Suprapubic skin (tissue), 4 donors: Measurements from ENCODE around the gene PSMA2. TPM values are rescaled to one million over a fixed set of nuclear protein-coding genes. Genes with fewer than 3 reads are reported as not detected.

Experiments
- DNase-seq, 2 donors: peaks; one replicate each; pipeline ENCODE4 v3.0.0-alpha.2; 2019; ENCODE audit warnings: low spot score in 2 of 2
- H3K27ac ChIP-seq: fragments of 200-600 bp; sonication (generic); one replicate; pipeline ENCODE4 v1.5.1; 2019
- H3K27me3 ChIP-seq: fragments of 200-600 bp; sonication (generic); one replicate; pipeline ENCODE4 v1.5.1; 2019
- H3K36me3 ChIP-seq: fragments of 200-600 bp; sonication (generic); one replicate; pipeline ENCODE4 v1.5.1; 2019
- H3K4me1 ChIP-seq: fragments of 200-600 bp; sonication (generic); one replicate; pipeline ENCODE4 v1.5.1; 2019
- H3K4me3 ChIP-seq: fragments of 200-600 bp; sonication (generic); one replicate; pipeline ENCODE4 v1.5.1; 2019; ENCODE audit warnings: mild to moderate bottlenecking
- H3K9me3 ChIP-seq: fragments of 200-600 bp; sonication (generic); one replicate; pipeline ENCODE4 v1.5.1; 2019
- EP300 ChIP-seq: sonication (generic); formaldehyde crosslinking; IDR thresholded peaks from one replicate; pipeline ENCODE4 v1.6.1; 2017; ENCODE audit warnings: antibody characterized with exemption
- POLR2A ChIP-seq, 2 donors: fragments of 450-650 bp; IDR thresholded peaks; one replicate each; pipeline ENCODE4 v1.6.1; 2017; ENCODE audit warnings: antibody characterized with exemption in 2 of 2, mild to moderate bottlenecking in 2 of 2, moderate library complexity in 2 of 2
- POLR2AphosphoS5 ChIP-seq, 3 donors: sonication (generic); formaldehyde crosslinking; IDR thresholded peaks; one replicate each; pipeline ENCODE4 v1.6.1; 2017; ENCODE audit warnings: antibody characterized with exemption in 3 of 3
- WGBS: methylation state at CpG from one replicate; pipeline ENCODE4 v1.1.5; 2018; 5-methylcytosine and 5-hydroxymethylcytosine counted together
- total RNA-seq, 4 donors: library from RNA; depleted of rRNA; stranded (reverse); fragments of >200 nt; gene quantifications; one replicate each; pipeline ENCODE4 v1.1.0, GENCODE V29; 2016
- TF ChIP-seq, protein P1 (sequence below), 2 donors: fragments of 200-600 bp in 1 of 2; fragments of 450-650 bp in 1 of 2; sonication (generic) in 1 of 2; IDR thresholded peaks; one replicate each; pipeline ENCODE4 v1.5.1; 2016 to 2019; ENCODE audit warnings: antibody characterized with exemption in 2 of 2, mild to moderate bottlenecking in 1 of 2, moderate library complexity in 1 of 2

Gene PSMA2
- total RNA-seq, 4 donors from 2014 or later, result 29.9 to 58.9 (median 46.0) TPM

DNA sequence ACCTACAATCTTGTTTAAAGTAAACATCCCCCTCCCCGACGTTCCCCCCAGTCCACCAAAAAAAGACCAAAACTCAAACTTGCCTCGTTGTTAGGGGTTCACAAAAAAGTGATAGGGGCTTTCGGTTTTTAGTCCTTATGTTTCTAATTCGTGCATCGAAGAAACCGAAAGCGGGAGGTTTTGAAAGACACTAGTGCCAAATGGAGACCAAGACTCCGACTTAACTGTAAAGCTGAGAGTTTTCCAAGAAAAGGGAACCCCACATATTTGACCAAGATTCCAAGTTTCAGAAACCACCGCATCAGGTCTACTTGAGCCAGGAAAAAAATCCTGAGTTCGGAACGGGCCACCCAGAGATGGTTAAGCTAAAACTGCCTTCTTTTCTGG lies 534 bp downstream of the PSMA2 start:
- no peaks in the 10 kb centered on the region for H3K9me3 ChIP-seq
- TF ChIP-seq, protein P1, sequence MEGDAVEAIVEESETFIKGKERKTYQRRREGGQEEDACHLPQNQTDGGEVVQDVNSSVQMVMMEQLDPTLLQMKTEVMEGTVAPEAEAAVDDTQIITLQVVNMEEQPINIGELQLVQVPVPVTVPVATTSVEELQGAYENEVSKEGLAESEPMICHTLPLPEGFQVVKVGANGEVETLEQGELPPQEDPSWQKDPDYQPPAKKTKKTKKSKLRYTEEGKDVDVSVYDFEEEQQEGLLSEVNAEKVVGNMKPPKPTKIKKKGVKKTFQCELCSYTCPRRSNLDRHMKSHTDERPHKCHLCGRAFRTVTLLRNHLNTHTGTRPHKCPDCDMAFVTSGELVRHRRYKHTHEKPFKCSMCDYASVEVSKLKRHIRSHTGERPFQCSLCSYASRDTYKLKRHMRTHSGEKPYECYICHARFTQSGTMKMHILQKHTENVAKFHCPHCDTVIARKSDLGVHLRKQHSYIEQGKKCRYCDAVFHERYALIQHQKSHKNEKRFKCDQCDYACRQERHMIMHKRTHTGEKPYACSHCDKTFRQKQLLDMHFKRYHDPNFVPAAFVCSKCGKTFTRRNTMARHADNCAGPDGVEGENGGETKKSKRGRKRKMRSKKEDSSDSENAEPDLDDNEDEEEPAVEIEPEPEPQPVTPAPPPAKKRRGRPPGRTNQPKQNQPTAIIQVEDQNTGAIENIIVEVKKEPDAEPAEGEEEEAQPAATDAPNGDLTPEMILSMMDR (IDR thresholded peaks at IDR 0.05), result no peak
- no peak for TF ChIP-seq POLR2A (IDR thresholded peaks at IDR 0.05)
- TF ChIP-seq EP300, result no peak
- no peak for TF ChIP-seq POLR2AphosphoS5 (IDR thresholded peaks at IDR 0.05)
- H3K4me1 ChIP-seq, result peaks cover 49% of the 10 kb centered on the region
- DNase-seq, result no peak
- H3K36me3 ChIP-seq, result peaks cover 20% of the 10 kb centered on the region
- no peaks in the 10 kb centered on the region for H3K27me3 ChIP-seq
- H3K27ac ChIP-seq, result peak overlapping the region; percentile 86
- peak overlapping the region; percentile 94 for H3K4me3 ChIP-seq
- WGBS, result under 1% methylated on average over 12 of the region's 12 CpGs

DNA sequence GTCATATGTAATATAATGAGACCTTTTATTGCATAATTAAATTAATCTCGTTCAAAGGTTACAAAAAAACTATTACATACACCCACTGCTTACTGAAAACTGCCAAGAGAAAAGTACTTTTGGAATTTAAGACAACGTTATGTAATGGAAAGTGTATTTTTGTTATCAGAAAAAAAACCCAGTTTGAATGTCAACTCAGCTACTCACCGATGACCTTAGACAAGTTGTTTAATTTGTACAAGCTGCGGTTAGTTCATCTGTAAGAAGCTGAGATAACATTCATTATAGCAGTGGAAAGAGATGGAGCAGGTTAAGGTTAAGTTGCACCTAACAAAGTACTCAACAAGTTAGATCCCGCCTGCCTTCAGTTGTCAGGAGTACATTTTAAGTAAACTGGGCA lies 1.1 kb downstream of the PSMA2 start:
- H3K27ac ChIP-seq, result no peak overlapping the region
- H3K9me3 ChIP-seq, result no peaks in the 10 kb centered on the region
- H3K4me1 ChIP-seq, result peaks cover 49% of the 10 kb centered on the region
- H3K4me3 ChIP-seq, result peak overlapping the region; percentile 94
- peaks cover 20% of the 10 kb centered on the region for H3K36me3 ChIP-seq
- no peak for DNase-seq
- H3K27me3 ChIP-seq, result no peaks in the 10 kb centered on the region
- WGBS, result 13% methylated on average over 5 of the region's 5 CpGs
- TF ChIP-seq POLR2A (IDR thresholded peaks at IDR 0.05) (no peak), EP300 (no peak), POLR2AphosphoS5 (IDR thresholded peaks at IDR 0.05) (no peak)
- TF ChIP-seq, protein P1 (IDR thresholded peaks at IDR 0.05), result no peak

DNA sequence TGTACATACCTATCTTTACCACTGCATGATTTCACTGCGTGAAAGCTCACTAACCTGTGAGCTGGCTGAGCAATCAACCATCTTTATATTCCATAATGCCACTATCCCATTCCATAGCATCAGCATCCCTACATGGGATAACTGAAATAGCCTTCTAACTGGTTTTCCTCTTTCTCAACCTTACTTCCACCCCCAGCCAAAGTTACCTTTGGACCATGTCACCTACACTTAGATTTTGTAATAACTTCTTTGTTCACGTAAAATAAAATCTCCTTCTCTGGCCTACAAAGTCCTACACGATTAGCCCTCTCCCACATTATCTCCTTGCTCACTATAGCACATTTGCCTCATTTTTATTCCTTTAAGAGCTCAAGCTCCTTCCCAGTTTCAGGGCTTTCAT lies 2.5 kb downstream of the PSMA2 start:
- H3K9me3 ChIP-seq, result no peaks in the 10 kb centered on the region
- no peak overlapping the region for H3K4me3 ChIP-seq
- H3K36me3 ChIP-seq, result peaks cover 22% of the 10 kb centered on the region
- peaks cover 46% of the 10 kb centered on the region for H3K4me1 ChIP-seq
- WGBS, result 70% methylated on average over 3 of the region's 3 CpGs
- TF ChIP-seq POLR2AphosphoS5 (IDR thresholded peaks at IDR 0.05), result no peak
- DNase-seq, result no peak
- no peak overlapping the region for H3K27ac ChIP-seq
- no peaks in the 10 kb centered on the region for H3K27me3 ChIP-seq

DNA sequence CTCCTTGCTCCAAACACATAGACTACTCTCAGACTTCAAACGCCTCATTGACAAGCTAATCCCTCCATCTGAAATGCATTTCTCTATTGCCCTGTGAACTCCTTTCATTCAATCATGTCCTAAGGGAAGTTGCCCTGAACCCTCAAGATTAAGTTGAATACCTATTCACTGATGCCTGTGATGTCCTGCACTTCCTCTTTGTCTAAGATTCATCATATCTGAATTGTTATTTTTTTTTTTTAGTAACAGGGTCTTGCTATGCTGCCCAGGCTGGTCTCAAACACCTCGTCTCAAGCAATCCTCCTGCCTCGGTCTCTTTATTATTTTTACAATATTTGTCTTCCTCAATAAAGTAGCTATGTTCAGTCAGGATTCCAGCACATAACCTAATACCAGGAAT lies 3.2 kb downstream of the PSMA2 start:
- H3K4me1 ChIP-seq, result peaks cover 41% of the 10 kb centered on the region
- H3K9me3 ChIP-seq, result no peaks in the 10 kb centered on the region
- H3K4me3 ChIP-seq, result no peak overlapping the region
- no peak overlapping the region for H3K27ac ChIP-seq
- no peaks in the 10 kb centered on the region for H3K27me3 ChIP-seq
- DNase-seq, result no peak
- peaks cover 29% of the 10 kb centered on the region for H3K36me3 ChIP-seq
- WGBS, result 69% methylated on average over 3 of the region's 3 CpGs
- TF ChIP-seq POLR2AphosphoS5 (IDR thresholded peaks at IDR 0.05) (no peak), EP300 (no peak), POLR2A (IDR thresholded peaks at IDR 0.05) (no peak)
- TF ChIP-seq, protein P1 (IDR thresholded peaks at IDR 0.05), result no peak

DNA sequence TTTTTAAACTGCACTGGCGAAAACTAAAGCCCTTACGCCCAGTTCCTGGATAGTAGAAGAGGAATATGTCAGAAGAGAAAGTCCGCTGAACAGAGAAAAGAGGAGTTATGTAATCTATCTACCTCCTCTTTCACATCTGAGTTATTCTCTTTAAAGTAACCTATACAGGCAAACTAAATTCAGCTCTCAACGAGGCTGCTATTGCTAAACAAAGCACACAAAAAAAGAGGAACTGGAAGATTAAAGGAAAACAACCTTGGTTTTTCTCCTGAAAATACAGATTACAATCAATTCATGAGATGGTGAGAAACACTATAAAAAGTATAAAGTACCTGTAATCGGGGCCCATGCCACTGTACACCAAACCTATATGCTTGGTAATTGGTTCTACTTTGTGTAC lies 5.8 kb downstream of the PSMA2 start:
- no peaks in the 10 kb centered on the region for H3K27me3 ChIP-seq
- peaks cover 51% of the 10 kb centered on the region for H3K36me3 ChIP-seq
- TF ChIP-seq, protein P1 (IDR thresholded peaks at IDR 0.05), result no peak
- TF ChIP-seq POLR2A (IDR thresholded peaks at IDR 0.05), result no peak
- TF ChIP-seq POLR2AphosphoS5 (IDR thresholded peaks at IDR 0.05), result no peak
- no peak for TF ChIP-seq EP300
- no peaks in the 10 kb centered on the region for H3K9me3 ChIP-seq
- peaks cover 33% of the 10 kb centered on the region for H3K4me1 ChIP-seq
- WGBS, result 84% methylated on average over 5 of the region's 5 CpGs
- no peak overlapping the region for H3K27ac ChIP-seq
- no peak for DNase-seq
- no peak overlapping the region for H3K4me3 ChIP-seq

DNA sequence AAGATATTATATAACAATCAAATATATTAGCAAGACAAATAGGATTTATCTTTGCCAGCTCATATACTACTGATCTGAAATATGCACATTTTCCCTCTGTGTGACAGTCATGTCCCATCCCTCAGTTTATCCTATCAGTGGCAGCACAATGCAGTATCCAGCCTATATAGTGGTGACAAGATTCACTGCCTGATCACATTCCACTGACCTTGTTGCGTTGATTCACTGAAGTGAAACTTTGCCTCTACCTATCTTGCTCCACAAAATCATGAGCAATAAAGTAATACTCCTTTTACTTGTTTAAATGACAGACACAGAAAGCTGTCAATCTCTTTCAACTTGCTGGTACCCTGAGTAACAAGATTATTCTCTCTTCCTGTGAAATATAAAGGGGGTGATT lies 6.3 kb downstream of the PSMA2 start:
- Histone ChIP-seq H3K36me3 (peaks cover 57% of the 10 kb centered on the region), H3K4me1 (peaks cover 27% of the 10 kb centered on the region), H3K27me3 (no peaks in the 10 kb centered on the region), H3K9me3 (no peaks in the 10 kb centered on the region), H3K27ac (no peak overlapping the region), H3K4me3 (no peak overlapping the region)
- no peak for DNase-seq
- TF ChIP-seq, protein P1 (IDR thresholded peaks at IDR 0.05), result no peak
- TF ChIP-seq EP300 (no peak), POLR2A (IDR thresholded peaks at IDR 0.05) (no peak), POLR2AphosphoS5 (IDR thresholded peaks at IDR 0.05) (no peak)
- WGBS, result 88% methylated on average over 1 of the region's 1 CpG
